WTC11 (cell line): ENCODE measurements around the gene CDCA8. TPM values are rescaled to one million over a fixed set of nuclear protein-coding genes. Genes with fewer than 3 reads are reported as not detected.

Experiments used
- ATAC-seq: fragments of 200-7000 bp; cut with Tn5 transposase; 2 replicates; pipeline ENCODE4 v1.10.0; 2021; ENCODE audit warnings: mild to moderate bottlenecking, moderate library complexity
- CTCF ChIA-PET: fragments of 300-600 bp; sonication (Branson Sonifier 250); formaldehyde crosslinking; loops from one replicate; lab custom pipeline; 2021; ENCODE audit warnings: antibody characterized with exemption; lab: Charles Lee
- POLR2A ChIA-PET: fragments of 350-600 bp; sonication (Branson Sonifier 250); formaldehyde crosslinking; loops from one replicate; lab custom pipeline; 2021; ENCODE audit warnings: antibody characterized with exemption; lab: Charles Lee
- DNase-seq: peaks from one replicate; pipeline ENCODE4 v3.0.0; 2021; ENCODE audit warnings: low spot score
- H3K27ac Mint-ChIP-seq: 2 replicates; pipeline ENCODE4 v1.8.0; 2021; ENCODE audit warnings: mixed read lengths
- H3K27me3 Mint-ChIP-seq: 2 replicates; pipeline ENCODE4 v1.8.0; 2021; ENCODE audit warnings: low read depth, mild to moderate bottlenecking, moderate library complexity, mixed read lengths
- H3K36me3 Mint-ChIP-seq: 2 replicates; pipeline ENCODE4 v1.8.0; 2021; ENCODE audit warnings: mixed read lengths
- H3K4me1 Mint-ChIP-seq: 2 replicates; pipeline ENCODE4 v1.8.0; 2022; ENCODE audit warnings: mixed read lengths
- H3K4me3 Mint-ChIP-seq: 2 replicates; pipeline ENCODE4 v1.8.0; 2021; ENCODE audit warnings: mild to moderate bottlenecking, moderate library complexity, mixed read lengths
- H3K9me3 Mint-ChIP-seq: 2 replicates; pipeline ENCODE4 v1.8.0; 2021; ENCODE audit warnings: mixed read lengths
- AFF4 ChIP-seq: sonication (generic); formaldehyde crosslinking; IDR thresholded peaks from 2 replicates; pipeline ENCODE4 v1.8.1; 2023; ENCODE audit warnings: mild to moderate bottlenecking, missing genetic modification reagents, borderline replicate concordance
- AR ChIP-seq: fragments of 250-450 bp; sonication (Bioruptor Pico); IDR thresholded peaks from 2 replicates; pipeline ENCODE4 v1.9.0; 2021; ENCODE audit warnings: mild to moderate bottlenecking
- CBFB ChIP-seq: sonication (generic); formaldehyde crosslinking; IDR thresholded peaks from 2 replicates; pipeline ENCODE4 v1.8.1; 2022; ENCODE audit warnings: mild to moderate bottlenecking, low read depth, missing genetic modification reagents
- CDX4 ChIP-seq: fragments of 250-450 bp; sonication (Bioruptor Pico); IDR thresholded peaks from 2 replicates; pipeline ENCODE4 v1.9.0; 2021; ENCODE audit warnings: moderate library complexity, mild to moderate bottlenecking, inconsistent platforms, borderline replicate concordance
- FOXK1 ChIP-seq: sonication (generic); formaldehyde crosslinking; IDR thresholded peaks from 2 replicates; pipeline ENCODE4 v1.8.0; 2022; ENCODE audit warnings: mild to moderate bottlenecking, moderate library complexity, missing genetic modification reagents
- FOXP1 ChIP-seq: sonication (generic); formaldehyde crosslinking; IDR thresholded peaks from 2 replicates; pipeline ENCODE4 v1.8.0; 2022; ENCODE audit warnings: missing genetic modification reagents, mild to moderate bottlenecking, moderate library complexity, borderline replicate concordance
- GRHL2 ChIP-seq: fragments of 250-450 bp; sonication (Bioruptor Pico); IDR thresholded peaks from 2 replicates; pipeline ENCODE4 v1.8.0; 2022; ENCODE audit warnings: mild to moderate bottlenecking, moderate library complexity; ENCODE audit not compliant: insufficient replicate concordance, severe bottlenecking
- GTF2I ChIP-seq: fragments of 250-450 bp; sonication (Bioruptor Pico); conservative IDR thresholded peaks from 2 replicates; pipeline ENCODE4 v1.4.0; 2021; ENCODE audit warnings: mild to moderate bottlenecking
- KAT7 ChIP-seq: sonication (generic); formaldehyde crosslinking; IDR thresholded peaks from 2 replicates; pipeline ENCODE4 v1.8.1; 2023; ENCODE audit warnings: missing genetic modification reagents, mild to moderate bottlenecking, borderline replicate concordance
- MLX ChIP-seq: sonication (generic); formaldehyde crosslinking; IDR thresholded peaks from 2 replicates; pipeline ENCODE4 v1.8.1; 2023; ENCODE audit warnings: mild to moderate bottlenecking, missing genetic modification reagents, moderate library complexity
- MYBL2 ChIP-seq: sonication (generic); formaldehyde crosslinking; IDR thresholded peaks from 2 replicates; pipeline ENCODE4 v1.8.1; 2023; ENCODE audit warnings: mild to moderate bottlenecking, moderate library complexity, missing genetic modification reagents
- NR3C1 ChIP-seq: sonication (generic); formaldehyde crosslinking; conservative IDR thresholded peaks from 2 replicates; pipeline ENCODE4 v1.8.1; 2023; ENCODE audit warnings: low read depth, mild to moderate bottlenecking, missing genetic modification reagents
- TCF7 ChIP-seq: sonication (generic); formaldehyde crosslinking; IDR thresholded peaks from 2 replicates; pipeline ENCODE4 v1.8.0; 2022; ENCODE audit warnings: mild to moderate bottlenecking, low read depth, missing genetic modification reagents, moderate library complexity
- TEAD1 ChIP-seq: sonication (generic); formaldehyde crosslinking; IDR thresholded peaks from 2 replicates; pipeline ENCODE4 v1.8.0; 2022; ENCODE audit warnings: mild to moderate bottlenecking, missing genetic modification reagents
- ZNF423 ChIP-seq: fragments of 250-450 bp; sonication (Bioruptor Pico); IDR thresholded peaks from 2 replicates; pipeline ENCODE4 v2.1.2; 2022; ENCODE audit warnings: mild to moderate bottlenecking, moderate library complexity
- total RNA-seq: library from RNA; stranded (reverse); gene quantifications from 3 replicates; pipeline ENCODE4 v1.2.3, GENCODE V29; 2021
- TF ChIP-seq, protein P1 (sequence below): fragments of 200-600 bp; IDR thresholded peaks from 2 replicates; pipeline ENCODE4 v1.8.0; 2022; ENCODE audit warnings: antibody characterized with exemption
- TF ChIP-seq, protein P2 (sequence below): sonication (generic); formaldehyde crosslinking; IDR thresholded peaks from 2 replicates; pipeline ENCODE4 v1.8.0; 2022; ENCODE audit warnings: missing genetic modification reagents

Gene CDCA8
- total RNA-seq, 1 experiment from 2014 or later, result 47.7 TPM

DNA sequence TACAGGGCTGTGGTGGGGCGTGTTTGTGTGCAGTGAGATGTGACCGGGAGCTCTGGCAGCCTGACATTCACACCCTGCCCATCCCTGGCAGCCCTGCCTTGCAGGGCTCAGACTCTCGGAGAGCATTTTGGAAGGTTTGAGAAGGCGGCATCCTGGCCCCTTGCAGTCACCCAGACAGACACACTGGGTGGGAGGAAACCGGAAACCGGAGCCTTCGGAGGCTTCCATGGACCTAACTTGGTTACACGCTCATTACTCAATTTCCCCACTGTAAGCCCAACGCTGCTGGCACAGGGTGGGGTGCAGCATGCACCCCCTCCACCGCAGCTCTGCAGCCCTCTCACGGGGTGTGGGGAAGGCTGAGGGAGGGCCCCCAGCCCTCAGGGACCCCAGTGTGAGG, 35.4 kb upstream of the CDCA8 start (continued):
- TF ChIP-seq AR (CRISPR knock-in tag), result no peak
- TF ChIP-seq TEAD1 (CRISPR knock-in tag), result no peak
- no peak for TF ChIP-seq ZNF423 (CRISPR knock-in tag)

DNA sequence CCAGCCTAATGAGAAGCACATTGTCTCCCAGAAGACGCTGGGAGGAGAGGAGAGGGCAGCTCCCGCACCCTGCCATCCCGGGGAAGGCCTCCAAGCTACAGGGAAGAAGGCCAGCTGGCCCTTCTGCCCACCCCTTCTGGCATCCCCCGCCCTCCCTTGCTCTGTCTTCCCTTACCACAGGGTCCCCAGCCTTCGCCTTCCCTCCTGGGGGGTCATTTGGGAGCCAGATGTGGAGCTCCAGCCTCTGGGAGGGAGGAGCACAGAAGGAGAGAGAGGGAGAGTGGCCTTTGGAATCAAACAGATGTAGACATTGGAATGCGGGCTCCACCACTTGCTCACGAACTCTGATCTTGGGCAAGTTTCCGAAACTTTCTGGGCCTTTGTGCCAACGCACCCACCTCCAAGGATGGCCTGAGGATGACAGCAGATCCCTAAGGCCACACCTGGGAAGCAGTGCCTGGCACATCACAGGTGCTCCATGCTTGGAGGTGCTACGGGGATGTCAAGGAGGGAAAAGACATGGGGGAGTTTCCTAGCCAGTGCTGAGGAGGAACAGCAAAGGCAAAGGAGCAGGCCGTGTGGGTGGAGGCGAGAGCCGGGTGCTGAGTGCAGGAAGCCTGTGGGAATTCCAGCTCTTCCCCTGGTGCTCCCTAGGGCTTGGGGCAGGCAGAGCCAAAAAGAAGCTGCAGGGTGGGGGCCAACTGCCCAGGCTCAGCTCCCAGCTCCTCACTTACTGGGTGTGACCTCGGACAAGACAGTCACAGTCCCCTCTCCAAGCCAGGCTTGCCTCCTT, 34.5 kb upstream of the CDCA8 start:
- Mint-ChIP-seq H3K27me3 (peaks cover 13% of the 10 kb centered on the region), H3K4me3 (no peak overlapping the region), H3K4me1 (peaks cover 16% of the 10 kb centered on the region), H3K9me3 (no peaks in the 10 kb centered on the region), H3K36me3 (no peaks in the 10 kb centered on the region), H3K27ac (no peak overlapping the region)
- POLR2A ChIA-PET, result no interaction called here
- no peak for DNase-seq
- CTCF ChIA-PET, result interaction anchor here (1.2 kb wide), 1 partner anchor 55 kb away, joined by 4 read pairs; no protein-coding TSS in a partner anchor
- TF ChIP-seq GRHL2, result no peak
- TF ChIP-seq CBFB, result no peak
- TF ChIP-seq, protein P1, sequence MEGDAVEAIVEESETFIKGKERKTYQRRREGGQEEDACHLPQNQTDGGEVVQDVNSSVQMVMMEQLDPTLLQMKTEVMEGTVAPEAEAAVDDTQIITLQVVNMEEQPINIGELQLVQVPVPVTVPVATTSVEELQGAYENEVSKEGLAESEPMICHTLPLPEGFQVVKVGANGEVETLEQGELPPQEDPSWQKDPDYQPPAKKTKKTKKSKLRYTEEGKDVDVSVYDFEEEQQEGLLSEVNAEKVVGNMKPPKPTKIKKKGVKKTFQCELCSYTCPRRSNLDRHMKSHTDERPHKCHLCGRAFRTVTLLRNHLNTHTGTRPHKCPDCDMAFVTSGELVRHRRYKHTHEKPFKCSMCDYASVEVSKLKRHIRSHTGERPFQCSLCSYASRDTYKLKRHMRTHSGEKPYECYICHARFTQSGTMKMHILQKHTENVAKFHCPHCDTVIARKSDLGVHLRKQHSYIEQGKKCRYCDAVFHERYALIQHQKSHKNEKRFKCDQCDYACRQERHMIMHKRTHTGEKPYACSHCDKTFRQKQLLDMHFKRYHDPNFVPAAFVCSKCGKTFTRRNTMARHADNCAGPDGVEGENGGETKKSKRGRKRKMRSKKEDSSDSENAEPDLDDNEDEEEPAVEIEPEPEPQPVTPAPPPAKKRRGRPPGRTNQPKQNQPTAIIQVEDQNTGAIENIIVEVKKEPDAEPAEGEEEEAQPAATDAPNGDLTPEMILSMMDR, result no peak
- TF ChIP-seq MYBL2 (CRISPR knock-in tag), result no peak
- no peak for TF ChIP-seq CDX4
- TF ChIP-seq AFF4 (CRISPR knock-in tag), result no peak
- TF ChIP-seq KAT7 (CRISPR knock-in tag), result no peak
- TF ChIP-seq FOXK1, result no peak
- no peak for TF ChIP-seq ZNF423 (CRISPR knock-in tag)
- no peak for TF ChIP-seq TCF7 (CRISPR knock-in tag)
- no peak for TF ChIP-seq FOXP1
- ATAC-seq, result no peak

GRCh38 chr1:37658486-37658885, 33.8 kb upstream of the CDCA8 start:
- H3K27ac Mint-ChIP-seq, result no peak overlapping the region
- DNase-seq (no peak), ATAC-seq (no peak)
- no peaks in the 10 kb centered on the region for H3K36me3 Mint-ChIP-seq
- H3K4me1 Mint-ChIP-seq, result peaks cover 16% of the 10 kb centered on the region
- CTCF ChIA-PET, result interaction anchor here (1.2 kb wide), 1 partner anchor 55 kb away, joined by 4 read pairs; no protein-coding TSS in a partner anchor
- TF ChIP-seq, protein P2, sequence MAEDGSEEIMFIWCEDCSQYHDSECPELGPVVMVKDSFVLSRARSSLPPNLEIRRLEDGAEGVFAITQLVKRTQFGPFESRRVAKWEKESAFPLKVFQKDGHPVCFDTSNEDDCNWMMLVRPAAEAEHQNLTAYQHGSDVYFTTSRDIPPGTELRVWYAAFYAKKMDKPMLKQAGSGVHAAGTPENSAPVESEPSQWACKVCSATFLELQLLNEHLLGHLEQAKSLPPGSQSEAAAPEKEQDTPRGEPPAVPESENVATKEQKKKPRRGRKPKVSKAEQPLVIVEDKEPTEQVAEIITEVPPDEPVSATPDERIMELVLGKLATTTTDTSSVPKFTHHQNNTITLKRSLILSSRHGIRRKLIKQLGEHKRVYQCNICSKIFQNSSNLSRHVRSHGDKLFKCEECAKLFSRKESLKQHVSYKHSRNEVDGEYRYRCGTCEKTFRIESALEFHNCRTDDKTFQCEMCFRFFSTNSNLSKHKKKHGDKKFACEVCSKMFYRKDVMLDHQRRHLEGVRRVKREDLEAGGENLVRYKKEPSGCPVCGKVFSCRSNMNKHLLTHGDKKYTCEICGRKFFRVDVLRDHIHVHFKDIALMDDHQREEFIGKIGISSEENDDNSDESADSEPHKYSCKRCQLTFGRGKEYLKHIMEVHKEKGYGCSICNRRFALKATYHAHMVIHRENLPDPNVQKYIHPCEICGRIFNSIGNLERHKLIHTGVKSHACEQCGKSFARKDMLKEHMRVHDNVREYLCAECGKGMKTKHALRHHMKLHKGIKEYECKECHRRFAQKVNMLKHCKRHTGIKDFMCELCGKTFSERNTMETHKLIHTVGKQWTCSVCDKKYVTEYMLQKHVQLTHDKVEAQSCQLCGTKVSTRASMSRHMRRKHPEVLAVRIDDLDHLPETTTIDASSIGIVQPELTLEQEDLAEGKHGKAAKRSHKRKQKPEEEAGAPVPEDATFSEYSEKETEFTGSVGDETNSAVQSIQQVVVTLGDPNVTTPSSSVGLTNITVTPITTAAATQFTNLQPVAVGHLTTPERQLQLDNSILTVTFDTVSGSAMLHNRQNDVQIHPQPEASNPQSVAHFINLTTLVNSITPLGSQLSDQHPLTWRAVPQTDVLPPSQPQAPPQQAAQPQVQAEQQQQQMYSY (CRISPR knock-in tag), result no peak
- TF ChIP-seq MLX (no peak), GTF2I (CRISPR knock-in tag) (no peak), NR3C1 (CRISPR knock-in tag) (no peak)
- TF ChIP-seq, all 79 proteins: peak for 0
- POLR2A ChIA-PET, result no interaction called here
- Mint-ChIP-seq H3K27me3 (peaks cover 13% of the 10 kb centered on the region), H3K9me3 (no peaks in the 10 kb centered on the region), H3K4me3 (no peak overlapping the region)
